Hepatocyte (in vitro differentiated cells): Measurements from ENCODE around the gene RGS13. TPM values are rescaled to one million over a fixed set of nuclear protein-coding genes. Genes with fewer than 3 reads are reported as not detected.

Experiments
- DNase-seq: peaks from one replicate; pipeline ENCODE4 v3.0.0-alpha.2; 2016; ENCODE audit warnings: low spot score
- H2AFZ ChIP-seq: fragments of 200-600 bp; sonication (generic); 2 replicates; pipeline ENCODE4 v1.6.0; 2016; ENCODE audit warnings: antibody characterized with exemption, mild to moderate bottlenecking
- H3K27ac ChIP-seq: fragments of 200-600 bp; sonication (generic); 2 replicates; pipeline ENCODE4 v1.5.1; 2016; ENCODE audit warnings: mild to moderate bottlenecking
- H3K27me3 ChIP-seq: fragments of 200-600 bp; sonication (generic); 2 replicates; pipeline ENCODE4 v1.6.1; 2016
- H3K36me3 ChIP-seq: fragments of 200-600 bp; sonication (generic); replicated peaks from 2 replicates; pipeline ENCODE4 v1.5.1; 2016; ENCODE audit warnings: low read depth; ENCODE audit not compliant: insufficient read depth
- H3K4me1 ChIP-seq: fragments of 200-600 bp; sonication (generic); 2 replicates; pipeline ENCODE4 v1.5.1; 2016; ENCODE audit warnings: mild to moderate bottlenecking, moderate library complexity; ENCODE audit not compliant: insufficient read depth
- H3K4me2 ChIP-seq: fragments of 200-600 bp; sonication (generic); 2 replicates; pipeline ENCODE4 v1.6.0; 2016
- H3K4me3 ChIP-seq: fragments of 200-600 bp; sonication (generic); 2 replicates; pipeline ENCODE4 v1.5.1; 2016; ENCODE audit warnings: mild to moderate bottlenecking
- H3K79me2 ChIP-seq: fragments of 200-600 bp; sonication (generic); 2 replicates; pipeline ENCODE4 v1.6.0; 2017; ENCODE audit warnings: mild to moderate bottlenecking
- H3K9me2 ChIP-seq: fragments of 200-600 bp; sonication (generic); replicated peaks from 2 replicates; pipeline ENCODE4 v1.6.0; 2017; ENCODE audit warnings: mild to moderate bottlenecking; ENCODE audit not compliant: insufficient read depth
- H3K9me3 ChIP-seq: fragments of 200-600 bp; sonication (generic); 2 replicates; pipeline ENCODE4 v1.5.1; 2016; ENCODE audit warnings: low read depth, mild to moderate bottlenecking
- H4K20me1 ChIP-seq: fragments of 200-600 bp; sonication (generic); 2 replicates; pipeline ENCODE4 v1.6.0; 2016; ENCODE audit warnings: mild to moderate bottlenecking; ENCODE audit not compliant: insufficient read depth, poor library complexity, severe bottlenecking
- CTCF ChIP-seq: fragments of 200-600 bp; sonication (generic); IDR thresholded peaks from 2 replicates; pipeline ENCODE4 v1.5.1; 2016; ENCODE audit warnings: antibody characterized with exemption, mild to moderate bottlenecking; ENCODE audit not compliant: poor library complexity
- EZH2 ChIP-seq: fragments of 200-600 bp; sonication (generic); IDR thresholded peaks from 2 replicates; pipeline ENCODE4 v1.6.1; 2016; ENCODE audit warnings: antibody characterized with exemption, mild to moderate bottlenecking, borderline replicate concordance
- EZH2phosphoT487 ChIP-seq: fragments of 200-600 bp; sonication (generic); IDR thresholded peaks from one replicate; pipeline ENCODE4 v1.6.1; 2018; ENCODE audit warnings: antibody characterized with exemption, mild to moderate bottlenecking, low read depth, moderate library complexity; ENCODE audit not compliant: unreplicated experiment, severe bottlenecking
- WGBS: methylation state at CpG from one replicate; pipeline ENCODE4 v1.1.6; 2016; ENCODE audit warnings: low lambda C conversion rate; ENCODE audit errors: missing lambda C conversion rate; 5-methylcytosine and 5-hydroxymethylcytosine counted together
- polyA plus RNA-seq: library from polyadenylated mRNA; unstranded; fragments of >200 nt; fragmentation: Nextera tagmentation; extraction: Ambion mirVana; gene quantifications from 2 replicates; pipeline ENCODE4 v1.2.1, GENCODE V29; 2016
- total RNA-seq: library from RNA; depleted of rRNA; stranded (reverse); fragments of >200 nt; gene quantifications from 2 replicates; pipeline ENCODE4 v1.2.3, GENCODE V29; 2014

RGS13 gene
- total and polyA plus RNA-seq, 2 experiments from 2014 or later = 1.1 to 3.3 TPM

GRCh38 chr1:192595299-192595698 is 40.6 kb upstream of the RGS13 start:
- TF ChIP-seq CTCF (no peak), EZH2phosphoT487 (no peak)
- Histone ChIP-seq H3K27me3 (no peaks in the 10 kb centered on the region), H3K4me1 (no peaks in the 10 kb centered on the region), H2AFZ (no peak overlapping the region), H3K4me2 (no peak overlapping the region), H3K79me2 (no peaks in the 10 kb centered on the region), H3K4me3 (no peak overlapping the region), H3K27ac (no peak overlapping the region), H3K9me3 (no peaks in the 10 kb centered on the region), H3K9me2 (no peaks in the 10 kb centered on the region), H4K20me1 (no peaks in the 10 kb centered on the region), H3K36me3 (no peaks in the 10 kb centered on the region)
- DNase-seq = no peak
- 97% methylated on average over 3 of the region's 3 CpGs for WGBS

GRCh38 chr1:192598589-192598988 is 37.4 kb upstream of the RGS13 start:
- Histone ChIP-seq H3K79me2 (no peaks in the 10 kb centered on the region), H4K20me1 (no peaks in the 10 kb centered on the region), H3K9me3 (no peaks in the 10 kb centered on the region), H2AFZ (no peak overlapping the region), H3K4me2 (no peak overlapping the region), H3K4me3 (no peak overlapping the region), H3K36me3 (no peaks in the 10 kb centered on the region), H3K9me2 (no peaks in the 10 kb centered on the region), H3K4me1 (no peaks in the 10 kb centered on the region), H3K27me3 (no peaks in the 10 kb centered on the region), H3K27ac (no peak overlapping the region)
- no peak for DNase-seq
- TF ChIP-seq CTCF = no peak
- TF ChIP-seq EZH2phosphoT487 = no peak
- no peak for TF ChIP-seq EZH2
- WGBS = 85% methylated on average over 3 of the region's 3 CpGs

- Histone ChIP-seq H4K20me1 (no peaks in the 10 kb centered on the region), H3K4me2 (no peak overlapping the region), H3K79me2 (no peaks in the 10 kb centered on the region), H3K9me3 (no peaks in the 10 kb centered on the region), H3K36me3 (no peaks in the 10 kb centered on the region), H2AFZ (no peak overlapping the region), H3K27ac (no peak overlapping the region), H3K4me3 (no peak overlapping the region), H3K27me3 (no peaks in the 10 kb centered on the region), H3K4me1 (no peaks in the 10 kb centered on the region), H3K9me2 (no peaks in the 10 kb centered on the region)
- 85% methylated on average over 1 of the region's 1 CpG for WGBS
- no peak for TF ChIP-seq CTCF
- no peak for TF ChIP-seq EZH2
- no peak for TF ChIP-seq EZH2phosphoT487
- DNase-seq = no peak
Measured at GRCh38 chr1:192600275-192600674, 35.7 kb upstream of the RGS13 start.

GRCh38 chr1:192601143-192601542 is 34.8 kb upstream of the RGS13 start:
- Histone ChIP-seq H3K9me2 (no peaks in the 10 kb centered on the region), H2AFZ (no peak overlapping the region), H3K27ac (no peak overlapping the region), H3K9me3 (no peaks in the 10 kb centered on the region), H3K4me3 (no peak overlapping the region), H3K27me3 (no peaks in the 10 kb centered on the region), H3K4me2 (no peak overlapping the region), H3K36me3 (no peaks in the 10 kb centered on the region), H4K20me1 (no peaks in the 10 kb centered on the region), H3K4me1 (no peaks in the 10 kb centered on the region), H3K79me2 (no peaks in the 10 kb centered on the region)
- no peak for DNase-seq
- TF ChIP-seq EZH2phosphoT487 (no peak), EZH2 (no peak), CTCF (no peak)
- 79% methylated on average over 1 of the region's 1 CpG for WGBS
